Right lobe of liver (tissue), 6 donors: ENCODE data around the gene CALML3. TPM values are rescaled to one million over a fixed set of nuclear protein-coding genes. Genes with fewer than 3 reads are reported as not detected.
"Not testable (repeated sequence)": the region's sequence is repeated elsewhere in the genome, so short reads cannot be mapped to it uniquely, and the experiment has no call there.

Source experiments
- ATAC-seq, 4 donors: fragments of 200-7000 bp; cut with Tn5 transposase; one replicate each; pipeline ENCODE4 v1.9.1; 2020; ENCODE audit warnings: mild to moderate bottlenecking in 4 of 4, moderate library complexity in 4 of 4
- DNase-seq, 3 donors: peaks; one replicate each; pipeline ENCODE4 v3.0.0-alpha.2; 2020
- H3K27ac ChIP-seq, 3 donors: fragments of 200-600 bp; one replicate each; pipeline ENCODE4 v1.8.0; 2022
- H3K27me3 ChIP-seq, 2 donors: fragments of 200-600 bp; one replicate each; pipeline ENCODE4 v1.8.0; 2022
- H3K36me3 ChIP-seq, 4 donors: fragments of 200-600 bp; sonication (generic) in 1 of 4; one replicate each; pipeline versions ENCODE4 v1.5.1 to v1.8.0; 2017 to 2022; ENCODE audit warnings: control low read depth in 1 of 4
- H3K4me1 ChIP-seq, 4 donors: fragments of 200-600 bp; sonication (generic) in 1 of 4; one replicate each; pipeline versions ENCODE4 v1.5.1 to v1.8.0; 2017 to 2022; ENCODE audit warnings: control low read depth in 1 of 4
- H3K4me3 ChIP-seq, 3 donors: fragments of 200-600 bp; one replicate each; pipeline ENCODE4 v1.8.0; 2022
- H3K9me3 ChIP-seq, 4 donors: fragments of 200-600 bp; sonication (generic) in 1 of 4; one replicate each; pipeline versions ENCODE4 v1.5.1 to v1.8.0; 2017 to 2022; ENCODE audit warnings: control low read depth in 1 of 4
- POLR2A ChIP-seq: fragments of 450-650 bp; IDR thresholded peaks from one replicate; pipeline ENCODE4 v1.6.1; 2017; ENCODE audit warnings: antibody characterized with exemption, mild to moderate bottlenecking
- WGBS: methylation state at CpG from one replicate; pipeline ENCODE4 v1.1.6; 2018; ENCODE audit warnings: low coverage, low lambda C conversion rate; ENCODE audit not compliant: insufficient coverage; ENCODE audit errors: missing lambda C conversion rate; 5-methylcytosine and 5-hydroxymethylcytosine counted together
- intact Hi-C, 2 donors: fragments of 100-400 bp; cut with DNase I; formaldehyde crosslinking; loops; one replicate each; pipeline versions ENCODE4 v1.11.2 to v1.14.1; 2022
- long read RNA-seq: library from polyadenylated mRNA; unstranded; transcript quantifications from one replicate; pipeline ENCODE4 v2.0.0, GENCODE V29; 2019
- total RNA-seq, 6 experiments: library from RNA; depleted of rRNA in 2 of 6; stranded (reverse); fragments of >200 nt in 2 of 6; fragmentation: NEBNext Ultra II Directional in 3 of 6; extraction: Animal tissue kit (Norgen Biotek cat#: 25700) in 3 of 6; gene quantifications; one replicate each; pipeline versions ENCODE4 v1.1.0 to v1.2.4, GENCODE V29; 2016 to 2023
- TF ChIP-seq, protein P1 (sequence below), 4 donors: fragments of 200-600 bp in 3 of 4; fragments of 450-650 bp in 1 of 4; IDR thresholded peaks; one replicate each; pipeline versions ENCODE4 v1.5.1 to v1.8.0; 2016 to 2022; ENCODE audit warnings: antibody characterized with exemption in 4 of 4, mild to moderate bottlenecking in 2 of 4
- donor health status: DM: no; HTN: yes; CAD: no.
- donor health status: DM: no; HTN: no; CAD: no.
- donor health status: DM: no; HTN: no; CAD: no.
- donor health status: DM: no; HTN: yes; CAD: no.
- donor health status: DM: no; HTN: yes; CAD: no.

Gene CALML3
- under 1 TPM in 1 of 6 experiments, not detected in 5; 0.22 TPM for total RNA-seq
- long read RNA-seq, result 0 reads

DNA sequence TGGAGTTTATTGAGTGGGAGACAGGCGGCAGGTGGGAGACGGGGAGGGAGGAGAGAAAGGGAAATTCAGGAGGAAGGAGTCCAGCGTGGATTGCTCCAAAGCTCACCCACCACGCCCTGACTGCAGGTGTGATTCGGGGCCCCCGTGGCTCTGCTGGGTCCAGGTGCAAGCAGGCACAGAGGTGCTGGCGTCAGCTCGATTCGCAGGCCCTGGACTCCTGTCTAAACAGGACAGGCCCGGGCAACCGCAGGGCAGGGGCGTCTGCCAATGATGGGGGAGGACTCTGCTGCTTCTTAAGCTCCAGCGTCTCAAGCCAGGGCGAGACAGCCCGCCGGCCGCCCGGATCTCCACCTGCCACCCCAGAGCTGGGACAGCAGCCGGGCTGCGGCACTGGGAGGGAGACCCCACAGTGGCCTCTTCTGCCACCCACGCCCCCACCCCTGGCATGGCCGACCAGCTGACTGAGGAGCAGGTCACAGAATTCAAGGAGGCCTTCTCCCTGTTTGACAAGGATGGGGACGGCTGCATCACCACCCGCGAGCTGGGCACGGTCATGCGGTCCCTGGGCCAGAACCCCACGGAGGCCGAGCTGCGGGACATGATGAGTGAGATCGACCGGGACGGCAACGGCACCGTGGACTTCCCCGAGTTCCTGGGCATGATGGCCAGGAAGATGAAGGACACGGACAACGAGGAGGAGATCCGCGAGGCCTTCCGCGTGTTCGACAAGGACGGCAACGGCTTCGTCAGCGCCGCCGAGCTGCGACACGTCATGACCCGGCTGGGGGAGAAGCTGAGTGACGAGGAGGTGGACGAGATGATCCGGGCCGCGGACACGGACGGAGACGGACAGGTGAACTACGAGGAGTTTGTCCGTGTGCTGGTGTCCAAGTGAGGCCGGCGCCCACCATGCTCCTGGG lies at the start of gene CALML3:
Gene CALML3 (plus strand): TSS at position 321 of the 920 bp plus-strand sequence. CDS start 125 bp downstream, at position 446.
- no peaks in the 10 kb centered on the region for H3K9me3 ChIP-seq
- peaks cover 0 to 21% (median 10%) of the 10 kb centered on the region in 4 donors for H3K4me1 ChIP-seq
- no peaks in the 10 kb centered on the region for H3K36me3 ChIP-seq
- no peak for TF ChIP-seq POLR2A
- TF ChIP-seq, protein P1, sequence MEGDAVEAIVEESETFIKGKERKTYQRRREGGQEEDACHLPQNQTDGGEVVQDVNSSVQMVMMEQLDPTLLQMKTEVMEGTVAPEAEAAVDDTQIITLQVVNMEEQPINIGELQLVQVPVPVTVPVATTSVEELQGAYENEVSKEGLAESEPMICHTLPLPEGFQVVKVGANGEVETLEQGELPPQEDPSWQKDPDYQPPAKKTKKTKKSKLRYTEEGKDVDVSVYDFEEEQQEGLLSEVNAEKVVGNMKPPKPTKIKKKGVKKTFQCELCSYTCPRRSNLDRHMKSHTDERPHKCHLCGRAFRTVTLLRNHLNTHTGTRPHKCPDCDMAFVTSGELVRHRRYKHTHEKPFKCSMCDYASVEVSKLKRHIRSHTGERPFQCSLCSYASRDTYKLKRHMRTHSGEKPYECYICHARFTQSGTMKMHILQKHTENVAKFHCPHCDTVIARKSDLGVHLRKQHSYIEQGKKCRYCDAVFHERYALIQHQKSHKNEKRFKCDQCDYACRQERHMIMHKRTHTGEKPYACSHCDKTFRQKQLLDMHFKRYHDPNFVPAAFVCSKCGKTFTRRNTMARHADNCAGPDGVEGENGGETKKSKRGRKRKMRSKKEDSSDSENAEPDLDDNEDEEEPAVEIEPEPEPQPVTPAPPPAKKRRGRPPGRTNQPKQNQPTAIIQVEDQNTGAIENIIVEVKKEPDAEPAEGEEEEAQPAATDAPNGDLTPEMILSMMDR (IDR thresholded peaks at IDR 0.05), result no peak
- DNase-seq (no peak), ATAC-seq (no peak)
- H3K27ac ChIP-seq, result no peak within 1 kb of the TSS
- 96% methylated on average over 30 of the region's 64 CpGs for WGBS
- no peaks in the 10 kb centered on the region for H3K27me3 ChIP-seq
- intact Hi-C loops, result no loop called here
- no peak within 1 kb of the TSS for H3K4me3 ChIP-seq

DNA sequence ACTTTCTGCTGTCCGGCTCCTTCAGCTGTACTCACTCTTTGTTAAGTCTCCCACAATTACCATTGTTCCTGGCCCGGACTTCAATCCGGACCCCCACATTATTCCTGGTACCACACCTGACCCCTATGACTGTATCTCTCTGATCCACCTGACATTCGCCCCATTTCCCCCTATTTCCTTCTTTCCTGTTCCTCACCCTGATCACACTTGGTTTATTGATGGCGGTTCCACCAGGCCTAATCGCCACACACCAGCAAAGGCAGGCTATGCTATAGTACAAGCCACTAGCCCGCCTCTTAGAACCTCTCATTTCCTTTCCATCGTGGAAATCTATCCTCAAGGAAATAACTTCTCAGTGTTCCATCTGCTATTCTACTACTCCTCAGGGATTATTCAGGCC lies 49.7 kb upstream of the CALML3 start:
- WGBS, result 74% methylated on average over 5 of the region's 8 CpGs
- H3K9me3 ChIP-seq, H3K4me1 ChIP-seq, H3K27me3 ChIP-seq, H3K36me3 ChIP-seq, H3K4me3 ChIP-seq, H3K27ac ChIP-seq, intact Hi-C loops, ATAC-seq, DNase-seq: not testable (repeated sequence)

DNA sequence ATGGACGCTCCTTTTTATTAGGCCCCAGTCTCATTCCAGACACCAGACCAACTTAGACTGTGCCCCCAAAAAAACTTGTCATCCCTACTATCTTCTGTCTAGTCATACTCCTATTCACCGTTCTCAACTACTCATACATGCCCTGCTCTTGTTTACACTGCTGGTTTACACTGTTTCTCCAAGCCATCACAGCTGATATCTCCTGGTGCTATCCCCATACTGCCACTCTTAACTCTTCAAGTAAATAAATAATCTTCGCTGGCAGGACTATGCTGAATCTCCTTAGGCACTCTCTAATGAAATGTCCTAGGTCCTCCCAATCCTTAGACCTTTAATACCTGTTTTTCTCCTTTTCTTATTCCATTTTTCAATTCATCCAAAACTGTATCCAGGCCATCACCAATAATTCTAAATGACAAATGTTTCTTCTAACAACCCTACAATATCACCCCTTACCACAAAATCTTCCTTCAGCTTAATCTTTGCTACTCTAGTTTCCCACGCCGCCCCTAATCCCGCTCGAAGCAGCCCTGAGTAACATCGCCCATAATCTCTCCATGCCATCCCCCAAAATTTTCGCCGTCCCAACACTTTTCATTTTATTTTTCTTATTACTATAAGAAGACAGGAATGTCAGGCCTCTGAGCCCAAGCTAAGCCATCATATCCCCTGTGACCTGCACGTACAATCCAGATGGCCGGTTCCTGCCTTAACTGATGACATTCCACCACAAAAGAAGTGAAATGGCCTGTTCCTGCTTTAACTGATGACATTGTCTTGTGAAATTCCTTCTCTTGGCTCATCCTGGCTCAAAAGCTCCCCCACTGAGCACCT lies 48.6 kb upstream of the CALML3 start:
- H3K4me3 ChIP-seq, H3K27ac ChIP-seq, ATAC-seq, H3K4me1 ChIP-seq, H3K27me3 ChIP-seq, H3K36me3 ChIP-seq, intact Hi-C loops, H3K9me3 ChIP-seq, DNase-seq: not testable (repeated sequence)
- 90% methylated on average over 10 of the region's 12 CpGs for WGBS

DNA sequence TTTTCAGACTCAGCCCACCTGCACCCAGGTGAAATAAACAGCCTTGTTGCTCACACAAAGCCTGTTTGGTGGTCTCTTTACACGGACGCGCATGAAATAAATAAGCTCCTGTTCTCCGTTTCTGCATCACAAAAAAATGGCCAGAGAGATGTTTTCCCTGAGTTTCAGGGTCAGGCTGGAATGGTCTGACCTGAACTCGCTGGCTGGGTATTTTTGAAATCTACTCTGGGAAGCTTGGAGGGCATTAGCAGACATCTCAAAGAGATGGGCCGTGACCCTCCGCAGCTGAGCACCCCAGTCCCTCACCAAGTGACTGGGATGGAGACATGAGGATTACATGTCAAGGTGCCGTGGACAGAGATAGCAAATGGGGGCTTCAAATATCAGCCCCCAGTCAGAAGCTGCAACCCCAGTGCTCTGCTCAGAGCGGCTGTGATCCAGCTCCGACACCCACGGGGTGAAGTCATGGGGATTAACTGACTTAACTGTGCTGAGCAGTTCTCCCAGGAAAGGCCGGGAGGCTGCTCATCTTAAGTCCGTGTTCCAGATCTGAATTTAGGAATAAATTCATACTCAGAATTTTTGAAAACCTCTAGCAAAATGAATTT lies 47.7 kb upstream of the CALML3 start:
- no peak for ATAC-seq
- H3K27ac ChIP-seq, result no peak overlapping the region
- WGBS, result 85% methylated on average over 9 of the region's 13 CpGs
- TF ChIP-seq, protein P1 (IDR thresholded peaks at IDR 0.05), result no peak
- TF ChIP-seq POLR2A, result no peak
- H3K9me3 ChIP-seq, result no peaks in the 10 kb centered on the region
- intact Hi-C loops, result no loop called here
- no peak overlapping the region for H3K4me3 ChIP-seq
- H3K4me1 ChIP-seq, result no peaks in the 10 kb centered on the region
- DNase-seq, result no peak
- H3K36me3 ChIP-seq, result no peaks in the 10 kb centered on the region
- H3K27me3 ChIP-seq, result no peaks in the 10 kb centered on the region

DNA sequence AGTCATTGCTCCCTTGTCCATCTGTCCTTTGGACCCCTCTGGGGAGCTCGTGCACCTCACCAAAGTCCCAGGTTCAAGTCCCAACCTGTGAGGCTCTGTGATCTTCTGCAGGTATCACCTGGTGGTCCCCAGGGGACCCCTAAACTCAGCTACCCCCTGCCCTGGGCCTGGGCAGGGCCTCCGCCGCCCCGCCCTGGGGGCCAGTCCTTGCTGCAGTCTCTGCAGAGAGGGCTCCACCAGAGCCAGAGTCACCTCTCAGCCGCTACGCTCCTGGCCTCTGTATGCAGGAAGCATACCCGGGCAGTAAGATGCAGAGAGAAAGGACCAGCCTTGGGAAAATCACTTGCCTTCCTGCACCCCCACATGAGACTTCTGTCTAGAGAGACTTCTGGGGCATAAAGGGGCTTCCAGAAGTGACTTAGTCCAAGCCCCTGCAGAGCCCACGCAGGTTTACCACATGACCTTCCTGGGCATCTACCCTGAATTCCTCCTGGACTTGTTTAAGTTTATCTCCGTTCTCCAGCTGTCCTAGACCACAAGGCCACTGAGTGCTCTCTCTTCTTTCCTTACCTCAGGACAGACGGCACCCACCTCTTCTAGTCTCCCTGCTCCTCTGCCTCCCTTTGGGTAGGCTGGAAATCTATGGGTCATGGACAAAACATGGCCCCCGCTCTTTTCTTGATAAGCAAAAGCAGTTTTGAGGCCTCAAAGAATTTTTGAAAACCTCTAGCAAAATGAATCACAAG lies 46.6 kb upstream of the CALML3 start:
- Histone ChIP-seq H3K27me3 (no peaks in the 10 kb centered on the region), H3K27ac (no peak overlapping the region), H3K4me1 (no peaks in the 10 kb centered on the region), H3K36me3 (no peaks in the 10 kb centered on the region), H3K4me3 (no peak overlapping the region), H3K9me3 (no peaks in the 10 kb centered on the region)
- ATAC-seq (peak in 1 of 4 donors; percentile 33), DNase-seq (no peak)
- TF ChIP-seq, protein P1 (IDR thresholded peaks at IDR 0.05), result no peak
- TF ChIP-seq POLR2A, result no peak
- WGBS, result 92% methylated on average over 3 of the region's 11 CpGs
- intact Hi-C loops, result no loop called here
